Measurements from ENCODE around the gene NME2.

The NME2 gene

DNA sequence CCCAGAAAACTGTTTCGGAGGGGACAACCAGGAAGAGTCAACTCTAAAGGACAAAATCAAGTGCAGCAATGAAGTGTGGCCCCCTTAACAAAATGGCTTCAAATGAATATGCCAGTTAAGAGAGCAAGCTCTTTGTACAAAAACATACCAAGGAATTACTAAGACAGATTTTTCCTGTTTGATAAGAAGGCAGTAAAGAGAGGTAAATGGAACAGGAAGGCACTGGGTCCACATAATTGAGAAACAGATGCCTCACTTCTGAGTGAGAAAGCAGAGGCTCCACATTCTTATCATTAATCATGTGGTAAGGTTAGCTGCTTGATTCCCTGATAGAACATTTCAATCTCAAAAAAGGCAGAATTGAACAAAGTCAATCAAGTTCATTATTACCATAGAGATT lies 48.7 kb downstream of the NME2 start:
- DNase-seq = no peak

DNA sequence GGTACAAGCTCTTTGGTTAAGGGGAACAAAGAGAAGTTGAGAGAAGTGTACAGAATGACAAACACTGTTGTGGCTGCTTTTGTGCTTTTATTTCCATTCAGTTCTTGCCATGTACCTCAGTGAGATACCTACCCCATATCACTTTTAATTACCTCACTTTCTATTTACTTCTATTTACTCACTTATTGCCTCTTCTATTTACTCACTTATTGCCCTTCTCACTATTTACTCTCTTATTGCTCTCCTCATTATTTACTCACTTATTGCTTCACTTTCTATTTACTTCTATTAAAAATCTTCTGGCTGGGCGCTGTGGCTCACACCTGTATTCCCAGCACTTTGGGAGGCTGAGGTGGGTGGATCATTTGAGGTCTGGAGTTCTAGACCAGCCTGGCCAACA lies 51.7 kb downstream of the NME2 start:
- no peak for DNase-seq

DNA sequence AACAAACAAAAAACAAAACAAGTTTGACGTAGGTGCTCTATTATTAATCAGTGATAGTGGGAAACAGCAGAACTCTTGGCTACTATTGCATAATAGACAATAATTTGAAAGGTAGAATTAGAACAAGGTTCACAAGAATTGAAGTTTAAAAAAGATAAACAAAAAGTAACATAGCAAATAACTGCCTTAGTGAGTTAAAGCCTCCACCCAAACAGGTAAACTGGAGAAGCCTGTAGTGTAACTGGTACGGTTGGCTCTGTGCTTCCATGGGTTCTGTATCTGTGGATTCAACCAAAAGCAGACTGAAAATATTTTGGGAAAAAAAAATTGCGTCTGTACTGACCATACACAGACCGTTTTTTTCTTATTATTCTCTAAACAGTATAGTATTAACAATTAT lies 55.1 kb downstream of the NME2 start:
- DNase-seq = no peak
